Stimulated activated CD8-positive, alpha-beta memory T cell treated with anti-CD3 and anti-CD28 coated beads, Interleukin-15, amount 100 ng/mL, for 48 hours (primary cell): ENCODE data around the gene NID1.

ENCODE experiments used
- DNase-seq, 2 donors: peaks; one replicate each; pipeline ENCODE4 v3.0.0-alpha.2; 2020; ENCODE audit warnings: low read depth in 2 of 2

NID1 gene

DNA sequence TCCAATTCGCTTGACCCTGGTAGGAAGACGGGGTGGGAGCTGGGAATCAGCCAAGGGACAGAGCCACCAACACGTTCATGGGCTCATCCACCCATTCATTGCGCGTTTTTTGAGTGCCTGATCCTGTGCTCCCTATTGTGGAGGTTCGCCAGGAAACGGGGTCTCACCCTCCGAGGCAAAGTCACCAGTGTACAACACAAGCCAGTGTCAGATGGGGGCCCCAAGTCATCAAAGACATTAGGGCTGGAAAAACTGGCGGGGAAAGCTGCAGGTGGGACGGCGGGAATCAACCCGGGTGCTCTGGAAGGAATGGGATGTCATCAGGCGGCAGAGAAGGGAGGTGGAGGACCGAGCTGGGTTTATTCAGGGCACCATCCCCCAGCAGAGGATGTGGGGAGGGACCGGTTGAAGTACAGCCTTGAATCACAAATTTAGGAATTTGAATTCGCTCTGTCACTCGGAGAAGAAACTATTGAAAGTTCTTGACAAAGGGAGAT is 667 bp upstream of the NID1 start:
- no peak for DNase-seq

DNA sequence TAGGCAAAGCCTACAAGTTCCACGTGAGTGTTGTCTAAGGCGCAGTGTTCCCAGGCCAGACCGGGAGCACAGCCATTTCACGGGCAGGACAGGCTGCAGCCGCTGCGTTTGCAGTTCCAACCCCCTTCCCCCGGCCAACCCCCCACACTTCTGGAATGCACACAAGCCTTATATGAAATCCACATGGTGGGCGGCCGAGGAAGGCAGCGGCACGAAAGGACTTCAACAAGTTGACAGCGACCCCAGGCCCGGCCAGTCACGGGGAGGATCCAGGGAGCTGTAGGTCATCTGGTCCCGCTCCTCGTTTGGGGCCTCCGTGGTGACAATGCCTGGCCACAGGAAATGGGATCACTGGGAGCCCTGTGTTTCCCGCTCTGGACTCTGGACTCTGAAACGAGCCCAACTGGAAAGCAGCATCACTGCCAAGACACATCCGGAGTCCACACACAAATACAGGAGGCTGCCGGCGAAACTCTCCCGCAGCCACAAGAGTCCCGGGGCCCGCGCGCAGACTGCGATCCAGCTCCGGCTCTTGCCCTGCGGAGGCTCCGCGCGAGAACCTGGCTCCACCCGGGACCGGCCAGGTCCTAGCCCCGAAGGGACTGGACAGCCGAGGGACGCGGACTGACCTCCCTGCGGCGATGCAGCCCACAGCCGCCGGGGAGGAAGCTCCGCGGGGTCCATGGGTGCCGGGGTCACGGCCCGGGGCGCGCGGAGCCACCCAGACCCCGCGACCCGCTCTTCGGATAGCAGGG is 794 bp downstream of the NID1 start:
- no peak for DNase-seq

DNA sequence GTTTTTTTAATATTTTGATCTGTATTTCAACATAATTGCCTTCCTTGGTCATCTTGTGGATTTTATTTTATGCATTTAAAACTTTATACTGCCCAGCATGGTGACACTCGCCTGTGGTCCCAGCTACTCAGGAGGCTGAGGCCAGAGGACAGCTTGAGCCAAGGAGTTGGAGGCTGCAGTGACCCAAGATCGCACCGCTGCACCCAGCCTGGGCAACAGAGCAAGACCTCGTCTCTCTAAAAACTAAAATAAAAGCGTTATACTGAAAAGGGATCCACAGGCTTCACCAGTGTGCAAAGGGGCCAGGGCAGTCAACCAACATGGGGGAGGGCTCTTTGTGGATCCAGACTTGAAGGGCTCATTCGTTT is 1.4 kb downstream of the NID1 start:
- DNase-seq = no peak

DNA sequence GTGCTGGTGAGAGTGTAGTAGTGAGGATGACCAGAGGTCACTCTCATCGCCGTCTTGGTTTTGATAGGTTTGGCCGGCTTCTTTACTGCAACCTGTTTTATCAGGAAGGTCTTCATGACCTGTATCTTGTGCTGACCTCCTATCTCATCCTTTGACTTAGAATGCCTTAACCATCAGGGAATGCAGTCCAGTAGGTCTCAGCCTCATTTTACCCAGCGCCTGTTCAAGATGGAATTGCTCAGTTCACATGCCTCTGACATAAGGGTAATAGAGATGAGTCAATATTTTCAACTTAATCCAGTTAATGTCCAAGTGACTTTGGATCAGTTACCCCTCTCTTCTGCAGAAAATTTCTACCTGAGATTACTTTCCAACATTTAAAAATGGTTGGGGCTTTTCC is 4.6 kb downstream of the NID1 start:
- no peak for DNase-seq

DNA sequence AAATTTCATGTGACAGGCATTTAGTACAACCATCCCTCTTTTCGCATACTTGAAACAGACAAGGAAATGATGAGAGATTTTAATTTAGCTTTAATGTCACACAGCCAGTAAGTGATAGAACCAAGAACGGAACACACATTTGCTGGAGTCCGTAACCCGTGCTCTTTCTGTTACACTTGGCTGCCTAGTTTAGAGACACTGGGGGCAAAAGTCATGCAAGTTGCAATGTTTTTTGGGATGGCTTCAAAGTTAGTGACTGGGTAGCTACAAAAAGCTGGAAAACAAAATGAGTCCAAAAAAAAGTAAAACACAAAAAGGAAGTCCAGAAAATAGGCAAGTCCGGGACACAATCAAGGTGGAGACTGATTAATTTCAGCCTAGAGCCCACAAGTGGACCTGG is 5.9 kb downstream of the NID1 start:
- no peak for DNase-seq

DNA sequence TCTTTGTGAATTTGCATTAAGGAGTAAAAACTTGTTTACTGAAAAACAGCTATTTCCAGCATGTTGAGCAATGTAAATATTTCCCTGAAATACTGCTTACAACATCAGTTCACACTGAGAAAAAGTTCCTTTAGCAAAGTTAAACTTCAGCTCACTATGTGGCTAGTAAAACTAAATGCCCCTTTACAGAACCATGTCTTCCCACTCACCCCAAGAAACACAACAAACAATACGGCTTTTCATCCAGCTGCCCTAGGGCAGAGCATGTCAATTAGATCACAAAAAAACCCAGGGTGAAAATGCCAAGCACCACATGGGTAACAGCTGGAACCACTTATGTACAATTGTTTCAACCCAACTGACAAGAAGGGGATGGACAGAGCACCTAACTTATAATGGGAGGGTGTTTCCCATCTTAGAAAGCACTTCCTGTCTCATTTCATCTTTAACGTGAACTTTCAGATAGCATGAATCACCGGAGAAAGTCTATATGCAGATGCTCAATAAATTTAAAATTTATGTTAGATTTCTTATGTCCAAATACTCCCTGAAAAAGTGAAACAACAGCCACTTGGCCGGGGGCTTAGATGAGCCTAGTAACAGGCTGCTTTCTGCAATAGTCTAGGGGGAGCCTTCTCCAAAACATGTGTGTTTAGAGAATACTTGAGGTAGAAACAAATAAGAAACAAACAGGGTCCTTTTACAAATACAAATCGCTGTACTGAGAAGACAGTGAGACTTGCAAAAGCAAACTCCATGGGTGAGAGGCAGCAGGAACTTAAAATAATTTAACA is 6.6 kb downstream of the NID1 start:
- no peak for DNase-seq

DNA sequence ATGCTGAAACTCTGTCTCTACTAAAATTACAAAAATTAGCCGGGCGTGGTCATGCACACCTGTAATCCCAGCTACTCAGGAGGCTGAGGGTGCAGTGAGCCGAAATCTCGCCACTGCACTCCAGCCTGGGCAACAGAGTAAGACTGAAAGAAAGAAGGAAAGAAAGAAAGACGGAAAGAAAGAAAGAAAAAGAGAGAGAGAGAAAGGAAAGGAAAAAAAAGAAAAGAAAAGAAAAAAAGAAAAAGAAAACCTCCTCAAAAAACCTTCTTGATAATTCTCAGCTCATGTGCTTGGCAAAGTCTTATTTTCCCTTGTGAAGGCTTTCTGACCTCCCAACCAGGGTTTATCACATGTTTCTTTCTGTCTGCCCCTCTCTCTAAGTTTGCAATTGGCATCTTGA is 7.3 kb downstream of the NID1 start:
- DNase-seq = no peak

DNA sequence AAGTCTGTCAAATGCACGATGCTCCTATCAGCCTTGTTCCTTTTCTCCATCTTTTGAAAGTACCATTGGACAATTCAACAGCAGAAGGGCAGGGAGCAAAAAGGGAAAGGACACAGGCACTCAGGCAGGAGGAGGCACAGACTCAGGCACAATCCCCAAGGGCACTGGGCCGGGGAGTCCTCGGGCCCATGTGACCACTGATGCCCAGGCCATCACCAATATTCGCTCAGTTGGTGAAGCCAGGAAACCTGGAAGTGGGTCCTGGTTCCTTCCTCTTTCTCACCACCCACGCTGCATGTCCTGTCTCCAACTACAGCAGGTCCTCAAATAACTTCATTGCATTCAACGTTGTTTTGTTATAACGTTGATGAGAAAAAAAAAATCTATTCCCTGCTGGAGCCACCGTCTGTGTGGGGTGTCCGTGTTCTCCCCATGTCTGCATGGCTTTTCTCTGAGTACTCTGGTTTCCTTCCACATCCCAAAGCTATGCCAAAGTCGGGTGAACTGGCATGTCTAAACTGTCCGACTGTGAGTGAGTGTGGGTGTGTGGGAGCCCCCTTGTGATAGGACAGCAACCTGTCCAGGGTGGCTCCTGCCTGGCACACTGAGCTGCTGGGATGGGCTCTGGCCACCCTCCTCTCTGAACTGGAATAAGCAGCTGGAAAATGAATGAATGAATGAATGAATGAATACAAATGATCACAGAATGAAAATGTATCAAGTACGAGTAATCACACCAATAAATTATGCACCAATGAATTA is 12.5 kb downstream of the NID1 start:
- no peak for DNase-seq

DNA sequence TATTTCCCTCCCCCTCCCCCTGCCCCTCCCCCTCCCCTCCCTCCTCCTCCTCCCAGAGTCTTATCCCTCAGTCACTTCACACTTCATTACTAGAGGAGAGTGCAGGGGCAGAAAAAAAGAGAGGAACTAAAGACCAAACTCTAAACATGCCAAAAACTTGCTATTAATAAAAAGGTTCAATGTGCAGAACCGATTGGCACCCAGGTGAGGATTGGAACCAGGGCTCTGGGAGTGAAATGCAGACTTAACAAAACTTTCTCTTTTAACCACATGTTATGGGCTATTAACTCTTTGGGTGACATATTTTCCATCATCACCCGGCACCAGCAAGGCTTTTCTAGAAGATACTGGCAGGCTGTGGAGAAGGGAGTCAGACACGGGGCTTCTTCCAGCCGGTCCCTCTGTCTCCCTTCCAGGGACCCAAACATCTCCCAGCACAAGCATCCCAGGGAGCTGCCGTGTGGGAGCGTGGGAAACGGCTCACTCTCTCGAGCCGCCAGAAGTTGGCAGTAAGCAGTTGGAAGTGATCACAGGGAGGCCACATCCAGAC is 13.6 kb downstream of the NID1 start:
- no peak for DNase-seq

DNA sequence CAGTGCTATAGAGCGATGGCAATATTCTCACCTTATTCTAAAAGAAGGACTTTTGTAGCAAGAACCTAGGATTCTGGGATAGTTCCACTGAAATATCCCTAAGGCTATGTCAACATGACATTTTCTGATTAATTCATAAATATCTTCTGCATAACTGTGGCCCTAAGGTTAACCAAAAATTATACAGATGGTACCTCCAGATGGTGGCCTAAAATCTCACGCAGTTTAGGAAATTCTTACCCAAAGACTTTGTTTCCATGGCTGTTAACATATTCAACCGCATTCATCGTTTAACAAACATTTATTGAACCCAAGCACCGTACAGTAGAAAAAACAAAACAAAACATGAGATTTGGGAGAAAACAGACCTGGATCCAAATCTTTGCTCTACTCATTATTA is 19.1 kb downstream of the NID1 start:
- DNase-seq = no peak

DNA sequence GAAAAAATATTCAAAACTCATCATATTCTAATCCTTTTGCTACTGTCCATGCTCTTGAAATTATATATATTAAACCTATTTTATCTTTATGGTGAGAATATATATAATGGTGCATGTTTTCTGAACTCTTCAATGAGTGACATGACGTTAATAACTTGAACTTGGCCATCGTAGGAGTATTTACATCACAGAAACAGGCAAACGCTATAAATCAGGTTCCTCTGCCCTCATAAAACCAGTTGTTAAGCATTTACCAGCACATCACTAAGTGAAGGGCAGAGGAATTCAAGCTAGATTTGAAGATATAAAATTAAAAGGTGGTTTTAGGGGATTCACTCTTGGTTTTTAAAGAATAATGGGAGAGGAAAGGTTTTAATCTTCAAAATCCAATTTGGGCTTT is 20.5 kb downstream of the NID1 start:
- no peak for DNase-seq

DNA sequence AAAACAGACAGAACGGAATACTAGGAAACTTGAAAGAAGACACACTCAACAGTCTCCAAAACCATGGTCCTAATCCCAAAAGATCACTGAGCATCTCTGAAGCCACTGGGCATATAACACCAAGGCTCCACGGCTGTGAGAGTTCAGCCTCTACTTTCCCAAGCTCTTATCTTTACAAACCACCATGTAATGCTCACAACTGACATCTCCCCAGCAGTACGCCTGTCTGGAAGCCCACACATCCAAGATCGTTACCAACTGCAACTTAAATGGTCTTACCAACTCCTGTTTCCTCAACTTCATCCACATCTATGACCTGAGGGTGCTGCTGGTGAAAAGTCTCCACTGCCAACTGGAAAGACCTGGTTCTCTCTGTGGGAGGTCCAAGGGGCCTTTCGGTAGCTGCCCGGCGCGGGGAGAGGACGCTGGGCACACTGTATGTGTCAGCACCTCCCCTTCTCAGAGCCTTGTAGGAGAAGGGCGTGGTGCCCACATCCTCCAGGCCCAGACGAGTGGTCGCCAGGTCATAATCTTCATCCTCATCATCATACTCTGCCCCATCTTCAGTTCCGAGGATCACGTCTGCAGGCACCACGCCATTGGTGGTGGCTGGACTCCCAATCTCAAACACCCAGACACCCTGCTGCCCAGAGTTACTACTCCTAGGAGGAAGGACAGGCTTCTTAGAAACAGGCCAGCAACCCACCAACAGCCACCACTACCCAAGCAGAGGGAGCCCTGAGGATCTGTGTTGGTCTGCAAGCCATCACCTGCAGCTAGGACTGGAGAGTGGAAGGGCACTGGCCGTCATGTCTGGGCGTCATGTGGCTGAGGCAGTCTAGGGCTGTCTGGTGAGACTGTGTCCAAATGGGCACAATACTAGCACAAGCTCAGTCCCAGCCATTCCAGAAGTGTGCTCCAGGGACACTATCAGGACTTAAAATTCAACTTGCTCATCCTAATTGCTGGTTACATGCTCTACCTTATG is 23.0 kb downstream of the NID1 start:
- DNase-seq = no peak

DNA sequence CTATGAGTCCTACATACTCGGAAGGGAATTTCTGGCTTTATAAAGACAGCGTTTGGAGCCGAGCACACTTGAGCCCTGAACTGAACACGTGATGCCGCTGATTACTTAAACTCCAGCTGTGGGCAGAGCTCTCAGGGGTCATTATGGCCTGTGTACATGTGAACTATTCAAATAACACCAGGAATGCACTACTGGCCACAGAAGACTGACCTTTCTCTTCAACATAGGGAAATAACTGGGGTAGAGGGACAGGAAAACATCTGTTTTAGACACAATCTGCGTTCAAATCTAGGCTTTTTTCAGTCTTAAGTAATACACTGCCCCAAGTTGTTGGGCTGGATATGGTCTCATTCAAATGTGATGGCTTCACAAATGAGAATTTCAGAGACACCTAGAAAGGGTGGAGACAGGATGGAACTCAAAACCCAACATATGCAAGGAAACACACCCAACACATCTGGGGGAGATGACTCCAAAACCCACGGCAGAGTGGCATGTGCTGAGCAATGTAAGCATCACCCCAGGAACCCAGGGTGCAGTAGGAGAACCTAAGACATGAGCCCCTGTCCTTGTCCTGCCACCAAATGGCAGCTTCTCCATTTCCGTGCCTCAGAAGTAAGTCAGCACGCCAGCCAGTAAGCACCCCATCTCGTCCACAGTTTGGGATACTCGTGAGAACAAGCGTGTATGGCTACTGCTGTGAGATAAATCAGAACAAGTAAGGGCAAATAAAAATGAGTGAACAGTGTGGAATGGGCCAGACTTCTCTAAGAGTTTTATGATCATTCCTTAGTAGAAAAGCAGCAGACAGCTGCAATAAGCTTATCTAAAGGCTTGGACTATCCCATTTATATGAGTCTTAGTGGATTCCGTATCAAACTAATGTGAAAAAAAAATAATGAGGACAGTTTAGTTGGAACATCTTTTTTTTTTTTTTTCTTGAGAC is 24.9 kb downstream of the NID1 start:
- no peak for DNase-seq

DNA sequence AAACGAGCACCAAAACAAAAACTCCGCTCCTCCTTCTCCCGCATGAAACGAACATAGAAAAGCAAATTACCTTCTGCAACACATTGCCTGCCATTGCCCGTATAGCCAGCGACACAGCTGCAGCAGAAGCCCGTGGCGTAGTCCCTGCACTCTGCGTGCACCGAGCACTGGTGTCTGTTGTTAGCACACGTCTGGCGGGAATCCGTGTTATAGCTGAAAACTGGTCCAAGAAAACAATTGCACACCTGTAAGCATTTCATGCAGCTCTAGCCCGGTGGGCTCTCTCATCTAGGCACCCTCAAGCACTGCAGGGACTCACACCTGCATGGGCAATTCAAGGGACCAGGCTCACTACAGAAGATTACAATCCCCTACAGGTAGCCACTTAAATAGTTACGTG is 26.9 kb downstream of the NID1 start:
- no peak for DNase-seq

DNA sequence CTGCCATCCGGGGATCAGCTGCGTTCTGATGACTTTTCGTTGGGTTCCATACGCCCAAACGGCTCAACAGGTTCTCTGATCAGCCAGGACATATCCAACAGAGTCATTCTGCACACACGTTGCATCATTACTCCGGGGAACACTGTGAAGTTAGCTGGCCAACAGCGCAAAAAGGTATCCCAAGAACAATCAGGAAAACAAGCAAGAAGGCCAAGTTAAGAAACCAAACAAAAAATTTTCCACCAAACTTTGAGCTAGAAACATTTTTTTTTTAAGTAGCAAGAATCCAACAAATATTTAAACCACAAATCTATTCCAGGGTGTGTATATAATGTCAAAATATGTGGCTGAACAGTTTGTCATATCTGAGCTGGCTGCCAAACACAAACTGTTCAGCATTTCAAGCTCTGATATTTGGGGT is 29.2 kb downstream of the NID1 start:
- DNase-seq = no peak

DNA sequence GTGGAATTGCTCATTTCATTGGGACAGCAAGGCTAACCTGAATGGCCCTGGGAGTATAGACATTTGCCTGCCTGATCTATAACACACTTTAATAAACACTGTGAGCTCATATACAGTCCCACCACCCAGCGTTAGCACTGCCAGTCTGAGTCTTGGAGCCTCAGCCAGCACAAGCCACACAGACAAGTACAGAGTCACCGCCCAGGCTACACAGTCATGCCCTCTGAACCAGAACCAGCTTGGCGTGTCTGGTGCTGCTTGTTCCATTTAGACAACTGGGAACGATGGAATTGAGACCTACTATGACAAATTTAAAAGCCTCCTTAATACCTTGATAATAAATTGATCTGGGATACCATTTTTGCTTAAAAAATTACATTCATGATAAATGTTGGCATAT is 31.6 kb downstream of the NID1 start:
- DNase-seq = no peak

DNA sequence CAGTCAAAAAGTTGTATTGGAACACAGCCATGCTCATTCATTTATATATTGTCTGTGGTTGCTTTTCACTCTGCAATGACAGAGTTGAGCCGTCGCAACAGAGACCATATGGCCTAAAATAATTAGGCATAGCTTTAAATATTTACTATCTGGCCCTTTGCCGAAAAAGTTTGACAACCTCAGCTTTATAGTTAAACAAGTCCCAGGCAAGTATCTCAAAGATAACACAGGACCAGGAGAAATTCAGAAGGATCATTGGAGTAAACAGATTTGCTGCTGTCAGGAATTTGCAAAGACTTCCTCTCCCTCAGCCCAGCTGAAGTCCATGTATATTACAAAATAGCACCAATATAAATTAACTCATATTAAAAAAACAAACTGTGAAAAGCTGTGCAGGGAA is 34.4 kb downstream of the NID1 start:
- DNase-seq = no peak

DNA sequence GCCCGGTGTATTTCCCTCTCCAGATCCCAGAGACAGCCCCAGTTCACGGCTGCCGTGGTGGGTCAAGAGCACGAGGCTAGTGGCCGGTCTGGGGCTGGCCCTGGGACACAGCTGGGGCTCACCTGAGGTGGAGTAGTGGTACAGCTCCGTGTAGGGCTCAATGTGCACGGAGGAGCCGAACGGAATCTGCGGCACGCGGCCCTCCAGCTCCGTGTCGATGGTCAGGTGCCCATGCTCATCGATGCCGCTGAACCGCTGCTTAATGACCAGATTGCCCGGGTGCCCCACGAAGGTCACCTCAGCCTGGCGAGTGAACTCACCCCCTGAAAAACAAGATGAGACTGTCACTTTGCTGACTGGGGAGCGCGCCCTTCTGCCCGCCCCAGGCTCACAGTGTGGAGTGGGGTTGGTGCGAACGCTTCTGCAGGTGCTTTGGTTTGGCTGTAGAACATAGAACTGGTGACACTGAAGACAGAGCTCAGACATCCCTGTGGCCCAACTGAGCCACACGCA is 35.4 kb downstream of the NID1 start:
- DNase-seq = no peak

DNA sequence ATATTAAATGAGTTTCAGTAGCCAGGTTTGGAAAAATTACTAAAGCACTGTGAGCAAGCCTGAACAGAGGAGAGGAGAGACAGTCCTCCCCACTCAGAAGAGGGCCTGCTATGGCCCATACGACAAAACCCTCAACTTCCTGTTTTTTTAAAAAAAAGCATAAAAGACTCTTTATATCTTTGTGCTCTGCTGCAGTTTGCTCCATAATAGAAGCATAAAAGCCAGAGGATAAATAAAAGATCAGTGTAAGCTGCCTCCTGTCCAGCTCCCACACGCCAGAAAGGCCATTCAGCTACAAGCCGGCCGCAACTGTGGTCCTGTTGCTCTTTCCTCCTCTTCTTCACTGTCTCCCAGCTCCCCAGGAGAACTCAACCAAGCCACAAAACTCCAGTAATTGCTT is 37.8 kb downstream of the NID1 start:
- DNase-seq = no peak

DNA sequence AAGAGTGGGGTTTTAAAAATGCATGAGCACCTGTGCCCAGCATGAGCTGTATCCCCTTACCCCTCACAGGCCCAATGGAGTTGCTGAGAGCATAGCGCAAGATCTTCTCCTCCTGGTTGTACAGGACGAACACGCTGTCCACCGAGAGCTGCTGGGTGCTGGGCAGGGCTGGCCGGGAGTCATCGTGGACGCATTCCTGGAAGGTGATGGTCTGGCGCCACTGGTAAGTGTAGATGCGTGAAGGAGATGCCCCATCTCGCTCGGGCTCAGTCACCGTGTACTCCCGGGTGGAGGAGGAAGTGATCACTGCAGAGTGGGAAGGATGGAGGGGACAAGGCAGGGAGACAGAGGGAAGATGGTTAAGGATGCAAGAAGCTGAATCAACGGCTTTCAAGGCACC is 39.1 kb downstream of the NID1 start:
- DNase-seq = no peak
